AG09309 (cell line): ENCODE measurements around the gene SUPT20HL2.

ENCODE experiments used
- DNase-seq: peaks from one replicate; pipeline ENCODE4 v3.0.0-alpha.2; 2010; ENCODE audit warnings: low read depth
- H3K4me3 ChIP-seq: 2 replicates; pipeline ENCODE4 v1.5.1; 2011; ENCODE audit warnings: mild to moderate bottlenecking, low read depth, low read length, moderate library complexity; ENCODE audit not compliant: control insufficient read depth
- TF ChIP-seq, protein P1 (sequence below): IDR thresholded peaks from 2 replicates; pipeline ENCODE4 v1.5.1; 2011; ENCODE audit warnings: mild to moderate bottlenecking, low read depth, low read length, inconsistent platforms; ENCODE audit not compliant: insufficient read depth, control insufficient read depth; ENCODE audit errors: missing control alignments

Gene SUPT20HL2

DNA sequence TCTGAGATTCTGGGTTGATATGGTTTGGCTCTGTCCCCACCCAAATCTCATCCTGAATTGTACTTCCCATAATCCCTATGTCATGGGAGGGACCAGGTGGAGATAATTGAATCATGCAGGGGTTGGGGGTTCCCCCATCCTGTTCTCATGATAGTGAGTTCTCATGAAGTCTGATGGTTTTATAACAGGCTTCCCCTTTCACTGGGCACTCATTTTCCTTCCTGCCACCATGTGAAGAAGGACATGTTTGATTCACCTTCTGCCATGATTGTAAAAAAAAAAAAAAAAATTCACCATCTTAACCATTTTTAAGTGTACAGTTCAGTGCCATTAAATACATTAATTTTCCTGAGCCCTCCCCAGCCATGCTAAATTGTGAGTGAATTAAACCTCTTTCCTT lies 42.6 kb downstream of the SUPT20HL2 start:
- no peak overlapping the region for H3K4me3 ChIP-seq
- TF ChIP-seq, protein P1, sequence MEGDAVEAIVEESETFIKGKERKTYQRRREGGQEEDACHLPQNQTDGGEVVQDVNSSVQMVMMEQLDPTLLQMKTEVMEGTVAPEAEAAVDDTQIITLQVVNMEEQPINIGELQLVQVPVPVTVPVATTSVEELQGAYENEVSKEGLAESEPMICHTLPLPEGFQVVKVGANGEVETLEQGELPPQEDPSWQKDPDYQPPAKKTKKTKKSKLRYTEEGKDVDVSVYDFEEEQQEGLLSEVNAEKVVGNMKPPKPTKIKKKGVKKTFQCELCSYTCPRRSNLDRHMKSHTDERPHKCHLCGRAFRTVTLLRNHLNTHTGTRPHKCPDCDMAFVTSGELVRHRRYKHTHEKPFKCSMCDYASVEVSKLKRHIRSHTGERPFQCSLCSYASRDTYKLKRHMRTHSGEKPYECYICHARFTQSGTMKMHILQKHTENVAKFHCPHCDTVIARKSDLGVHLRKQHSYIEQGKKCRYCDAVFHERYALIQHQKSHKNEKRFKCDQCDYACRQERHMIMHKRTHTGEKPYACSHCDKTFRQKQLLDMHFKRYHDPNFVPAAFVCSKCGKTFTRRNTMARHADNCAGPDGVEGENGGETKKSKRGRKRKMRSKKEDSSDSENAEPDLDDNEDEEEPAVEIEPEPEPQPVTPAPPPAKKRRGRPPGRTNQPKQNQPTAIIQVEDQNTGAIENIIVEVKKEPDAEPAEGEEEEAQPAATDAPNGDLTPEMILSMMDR = no peak
- no peak for DNase-seq

DNA sequence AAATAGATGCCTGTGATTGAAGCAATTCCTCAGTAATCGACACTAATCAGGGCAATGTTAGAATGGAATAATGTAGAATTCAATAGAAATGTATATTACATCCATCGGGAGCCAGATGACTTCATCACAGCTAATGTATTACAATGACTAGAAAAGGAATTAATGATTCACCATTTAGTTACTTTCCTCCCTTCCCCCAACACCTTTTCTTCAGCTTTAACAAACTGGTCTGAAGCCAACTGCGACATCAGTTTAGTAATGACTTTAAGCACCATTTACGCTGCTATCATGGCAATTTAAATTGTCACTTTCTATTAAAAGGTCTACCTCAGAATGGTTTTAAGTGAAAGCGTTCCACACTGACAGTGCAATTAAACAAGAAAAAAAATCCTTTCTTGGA lies 45.1 kb downstream of the SUPT20HL2 start:
- no peak overlapping the region for H3K4me3 ChIP-seq
- TF ChIP-seq, protein P1 = no peak
- no peak for DNase-seq

DNA sequence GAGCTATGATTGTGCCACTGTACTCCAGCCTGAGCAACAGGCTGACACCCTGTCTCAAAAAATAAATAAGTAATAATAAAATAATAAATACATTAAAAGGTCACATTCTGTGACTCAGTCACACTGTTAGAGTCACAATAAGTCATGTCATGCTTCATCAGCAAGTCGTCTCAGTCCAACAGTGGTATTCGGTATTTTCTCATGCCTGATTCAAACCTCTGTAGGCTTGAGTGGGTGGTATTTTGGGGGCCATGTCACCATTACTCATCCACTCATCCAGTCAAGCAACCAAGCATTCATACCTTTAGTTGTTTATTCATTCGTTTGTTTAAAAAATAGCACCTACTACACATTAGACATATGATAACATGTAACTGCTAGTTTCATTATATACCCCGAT lies 46.9 kb downstream of the SUPT20HL2 start:
- no peak overlapping the region for H3K4me3 ChIP-seq
- no peak for DNase-seq
- TF ChIP-seq, protein P1 = no peak

DNA sequence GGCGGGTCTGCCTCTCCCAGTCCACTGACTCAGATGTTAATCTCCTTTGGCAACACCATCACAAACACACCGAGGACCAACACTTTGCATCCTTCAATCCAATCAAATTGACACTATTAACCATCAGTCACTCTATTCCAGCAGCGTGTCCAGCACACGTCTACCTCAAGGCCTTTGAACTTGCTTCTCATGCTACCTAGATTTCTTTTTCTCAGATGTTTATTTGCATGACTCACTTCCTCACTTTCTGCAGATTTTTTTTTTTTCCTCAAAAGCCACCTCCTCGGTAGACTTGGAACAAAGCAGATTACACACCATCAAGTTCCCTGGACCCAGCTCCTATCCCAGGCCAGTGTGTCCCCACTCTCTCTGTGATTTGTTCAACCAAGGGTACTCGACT lies 49.5 kb downstream of the SUPT20HL2 start:
- DNase-seq = no peak
- TF ChIP-seq, protein P1 = no peak
- no peak overlapping the region for H3K4me3 ChIP-seq

DNA sequence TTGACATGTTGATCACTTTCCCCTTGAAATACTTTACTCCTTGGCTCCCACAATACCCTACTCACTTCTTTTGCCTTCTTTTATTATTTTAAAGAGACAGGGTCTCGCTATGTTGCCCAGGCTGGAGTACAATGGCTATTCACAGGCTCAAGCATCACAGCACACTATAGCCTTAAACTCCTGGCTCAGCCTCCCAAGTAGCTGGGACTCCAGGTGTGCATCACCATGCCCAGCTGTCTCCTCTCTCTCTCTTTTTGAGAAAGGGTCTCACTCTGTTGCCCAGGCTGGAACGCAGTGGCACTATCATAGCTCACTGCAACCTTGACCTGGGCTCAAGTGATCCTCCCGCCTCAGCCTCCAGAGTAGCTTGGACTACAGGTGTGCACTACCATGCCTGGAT lies 51.6 kb downstream of the SUPT20HL2 start:
- no peak for DNase-seq
- TF ChIP-seq, protein P1 = no peak
- no peak overlapping the region for H3K4me3 ChIP-seq
